Fibroblast of the aortic adventitia (primary cell): ENCODE data around the gene CHD5. TPM values are rescaled to one million over a fixed set of nuclear protein-coding genes. Genes with fewer than 3 reads are reported as not detected.

Source experiments
- DNase-seq: peaks from one replicate; pipeline ENCODE4 v3.0.0-alpha.2; 2010; ENCODE audit warnings: low read depth
- H3K4me3 ChIP-seq: 2 replicates; pipeline ENCODE4 v1.5.1; 2011; ENCODE audit warnings: low read depth, mild to moderate bottlenecking, control low read depth, low read length, moderate library complexity
- total RNA-seq: library from RNA; depleted of rRNA; stranded (reverse); fragments of >200 nt; gene quantifications from 2 replicates; pipeline ENCODE4 v1.2.3, GENCODE V29; 2012; ENCODE audit warnings: low replicate concordance
- TF ChIP-seq, protein P1 (sequence below): IDR thresholded peaks from 2 replicates; pipeline ENCODE4 v1.5.1; 2011; ENCODE audit warnings: mild to moderate bottlenecking, low read length, control low read depth, inconsistent platforms; ENCODE audit not compliant: insufficient read depth

The CHD5 gene
- total RNA-seq, 1 donor, result 0.09 TPM

DNA sequence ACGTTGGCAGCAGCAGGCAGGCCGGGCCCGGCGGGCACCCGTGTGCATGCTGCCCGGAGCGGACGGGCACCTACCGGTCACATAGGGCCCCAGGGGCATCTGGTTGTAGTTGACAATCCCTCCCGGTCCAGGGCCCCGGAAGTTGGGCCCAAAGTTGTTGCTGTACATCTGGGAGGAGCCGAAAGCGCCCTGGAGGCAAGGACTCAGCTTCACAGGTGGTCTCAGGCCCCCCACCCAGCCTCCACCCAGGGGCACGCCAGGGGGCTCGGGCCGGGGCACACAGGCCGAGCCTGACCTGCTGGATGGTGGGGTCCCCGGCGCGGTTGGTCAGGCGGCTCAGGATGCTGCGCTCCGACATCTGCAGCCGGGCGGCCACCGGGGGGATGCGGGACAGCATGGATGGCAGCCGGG lies 73.8 kb downstream of the CHD5 start:
- no peak overlapping the region for H3K4me3 ChIP-seq
- TF ChIP-seq, protein P1, sequence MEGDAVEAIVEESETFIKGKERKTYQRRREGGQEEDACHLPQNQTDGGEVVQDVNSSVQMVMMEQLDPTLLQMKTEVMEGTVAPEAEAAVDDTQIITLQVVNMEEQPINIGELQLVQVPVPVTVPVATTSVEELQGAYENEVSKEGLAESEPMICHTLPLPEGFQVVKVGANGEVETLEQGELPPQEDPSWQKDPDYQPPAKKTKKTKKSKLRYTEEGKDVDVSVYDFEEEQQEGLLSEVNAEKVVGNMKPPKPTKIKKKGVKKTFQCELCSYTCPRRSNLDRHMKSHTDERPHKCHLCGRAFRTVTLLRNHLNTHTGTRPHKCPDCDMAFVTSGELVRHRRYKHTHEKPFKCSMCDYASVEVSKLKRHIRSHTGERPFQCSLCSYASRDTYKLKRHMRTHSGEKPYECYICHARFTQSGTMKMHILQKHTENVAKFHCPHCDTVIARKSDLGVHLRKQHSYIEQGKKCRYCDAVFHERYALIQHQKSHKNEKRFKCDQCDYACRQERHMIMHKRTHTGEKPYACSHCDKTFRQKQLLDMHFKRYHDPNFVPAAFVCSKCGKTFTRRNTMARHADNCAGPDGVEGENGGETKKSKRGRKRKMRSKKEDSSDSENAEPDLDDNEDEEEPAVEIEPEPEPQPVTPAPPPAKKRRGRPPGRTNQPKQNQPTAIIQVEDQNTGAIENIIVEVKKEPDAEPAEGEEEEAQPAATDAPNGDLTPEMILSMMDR, result no peak
- DNase-seq, result no peak

DNA sequence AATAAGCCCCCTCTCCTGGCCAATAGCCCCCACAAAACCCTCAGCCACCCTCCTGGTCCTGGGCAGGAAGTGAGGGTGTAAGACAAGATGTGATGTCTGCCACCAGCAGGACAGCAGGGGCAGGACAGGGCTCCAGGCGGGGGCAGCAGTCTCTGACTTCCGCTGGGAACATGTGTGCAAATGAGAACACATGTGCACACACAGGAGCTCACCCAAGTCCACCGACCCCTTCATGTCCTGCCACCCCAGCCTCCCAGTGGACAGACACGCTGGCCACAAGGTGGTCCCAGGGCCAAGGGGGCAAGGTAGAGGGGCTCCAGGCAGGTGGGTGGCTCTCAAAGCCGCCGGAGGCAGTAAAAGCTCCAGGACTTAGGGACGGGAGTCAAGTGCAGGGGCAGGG lies 74.4 kb downstream of the CHD5 start:
- TF ChIP-seq, protein P1, result no peak

DNA sequence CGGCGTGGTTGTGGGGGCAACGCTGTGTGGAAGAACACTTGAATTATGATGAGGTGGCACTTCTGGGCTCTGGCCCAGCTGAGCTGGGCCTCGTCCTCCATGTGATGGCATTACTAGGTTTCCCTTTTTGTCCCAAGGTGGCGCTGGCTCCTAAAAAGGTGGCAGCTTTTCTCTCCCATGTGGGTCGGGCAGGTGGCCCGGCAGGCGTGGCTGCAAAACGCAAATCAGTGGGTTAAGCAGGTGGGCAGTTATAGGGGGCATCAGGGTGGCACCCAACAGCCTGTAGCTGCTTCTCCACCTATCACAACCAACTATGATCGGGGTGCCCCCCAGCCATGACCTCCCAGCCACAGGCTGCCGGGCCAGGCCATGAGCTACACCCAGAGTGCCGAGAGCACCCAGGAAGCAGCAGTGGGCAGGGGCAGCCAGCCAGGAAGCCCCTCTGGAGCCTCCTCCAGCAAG lies 74.9 kb downstream of the CHD5 start:
- TF ChIP-seq, protein P1, result no peak
- DNase-seq, result no peak
- no peak overlapping the region for H3K4me3 ChIP-seq

More for the DNA sequence above, 74.4 kb downstream of the CHD5 start:
- no peak for DNase-seq
- H3K4me3 ChIP-seq, result no peak overlapping the region

DNA sequence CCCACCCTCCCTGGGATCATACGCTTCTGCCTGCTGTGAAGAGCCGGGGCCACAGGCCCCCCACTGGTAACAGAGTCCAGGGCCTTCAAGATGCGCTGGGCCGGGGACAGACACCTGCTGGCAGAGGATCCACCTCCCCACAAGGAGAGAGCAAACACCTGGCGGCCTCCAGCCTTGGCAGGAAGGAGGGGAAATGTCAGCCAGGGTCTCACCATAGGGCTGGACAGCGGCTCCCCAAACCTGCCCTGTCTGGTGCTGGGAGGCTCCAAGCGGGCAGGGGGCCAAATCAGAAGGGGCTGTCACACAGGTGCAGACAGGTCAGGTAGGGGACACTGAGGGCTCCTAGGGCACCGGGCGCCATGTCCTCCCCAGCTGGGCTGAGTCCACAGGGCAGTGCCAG lies 75.5 kb downstream of the CHD5 start:
- no peak for DNase-seq
- TF ChIP-seq, protein P1, result no peak
- H3K4me3 ChIP-seq, result no peak overlapping the region

DNA sequence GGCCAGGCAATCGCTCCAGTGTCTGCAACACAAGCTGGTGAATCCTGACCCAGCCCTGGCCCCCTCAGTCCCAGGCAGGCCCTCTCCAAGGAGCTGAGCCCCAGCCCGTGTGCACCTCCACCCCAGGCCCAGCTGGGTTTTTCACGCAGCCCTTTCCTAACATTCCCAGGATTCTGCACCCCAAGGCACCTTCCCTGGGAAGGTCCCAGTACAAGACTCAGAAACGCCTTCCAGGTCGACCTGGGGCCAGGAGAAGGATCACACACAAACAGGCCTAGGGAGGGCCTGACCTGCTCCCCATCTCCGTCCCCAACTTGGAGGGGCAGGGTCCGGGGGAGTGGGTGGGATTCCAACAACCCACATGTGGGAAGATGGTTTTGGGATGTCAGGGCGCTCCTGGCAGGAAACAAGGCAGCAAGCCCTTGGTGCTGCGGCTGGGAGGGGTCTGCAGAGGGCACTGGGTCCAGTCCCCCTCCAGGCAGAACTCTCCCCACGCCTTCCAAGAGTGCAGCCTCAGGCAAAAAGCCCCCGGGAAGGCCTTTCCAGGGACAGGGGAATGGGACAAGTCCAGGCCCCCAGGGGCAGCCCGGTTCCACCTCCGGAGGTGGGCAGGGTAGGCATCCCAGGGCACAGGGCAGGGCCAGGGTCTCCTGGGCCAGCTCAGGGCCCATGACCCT lies 76.1 kb downstream of the CHD5 start:
- DNase-seq, result no peak
- H3K4me3 ChIP-seq, result no peak overlapping the region

DNA sequence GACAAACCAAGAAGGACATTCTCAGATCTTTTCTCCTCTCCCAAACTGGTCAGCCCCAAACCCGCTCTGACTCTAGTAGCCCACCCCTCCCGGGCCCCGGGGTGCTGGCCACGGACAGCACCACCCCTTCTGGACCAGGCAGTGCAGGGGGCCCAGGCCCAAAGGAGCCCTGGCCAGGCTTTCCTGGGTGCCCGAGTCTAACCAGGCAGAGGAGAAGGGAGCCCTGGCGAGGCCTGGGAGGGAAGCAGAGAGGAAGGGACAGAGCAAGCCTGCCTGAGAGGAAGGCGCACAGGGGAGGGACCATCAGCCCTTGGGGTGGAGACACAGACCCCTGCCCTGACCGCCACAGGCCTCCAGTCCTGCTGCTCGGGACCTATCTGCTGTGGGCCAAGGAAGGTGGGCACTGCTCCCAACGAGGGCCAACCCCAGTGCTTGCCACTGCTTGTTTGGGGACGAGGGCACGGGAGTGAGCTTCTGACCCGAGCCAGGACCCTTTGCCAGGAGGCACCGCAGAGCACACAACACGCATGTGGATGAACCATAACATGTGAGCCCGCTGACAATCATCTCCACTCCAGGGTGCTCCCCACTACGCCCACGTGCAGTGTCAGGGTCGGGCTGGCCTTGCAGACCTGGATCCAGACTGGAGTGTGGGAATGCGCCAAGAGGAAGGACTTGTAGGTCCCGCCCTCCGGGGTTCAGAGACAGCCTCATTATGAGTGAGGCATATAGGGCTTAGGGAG lies 76.8 kb downstream of the CHD5 start:
- H3K4me3 ChIP-seq, result no peak overlapping the region
- DNase-seq, result no peak
- TF ChIP-seq, protein P1, result no peak

More for the DNA sequence above, 76.1 kb downstream of the CHD5 start:
- TF ChIP-seq, protein P1, result no peak

DNA sequence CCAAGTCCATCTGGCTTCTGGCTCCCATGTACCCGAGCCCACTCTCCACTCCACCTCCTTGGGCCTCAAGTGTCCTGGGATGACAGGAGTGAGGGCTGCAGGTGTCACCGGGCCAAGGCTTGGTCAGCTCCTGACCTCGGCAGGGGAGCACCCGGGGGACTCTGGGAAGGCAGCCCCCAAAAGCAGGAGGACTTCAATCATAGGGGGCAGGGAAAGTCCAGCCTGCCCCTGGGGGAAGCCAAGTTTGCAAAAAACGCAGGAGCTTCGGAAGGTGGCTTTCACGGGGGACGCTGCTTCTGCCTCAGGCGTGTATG lies 77.6 kb downstream of the CHD5 start:
- DNase-seq, result no peak
- TF ChIP-seq, protein P1, result no peak
- H3K4me3 ChIP-seq, result no peak overlapping the region
